PC-3 (cell line): ENCODE results near the gene ZMYM2. TPM values are rescaled to one million over a fixed set of nuclear protein-coding genes. Genes with fewer than 3 reads are reported as not detected.
A peak's percentile ranks its signal among the peaks of the same experiment; 100 is the strongest.

Experiments
- ATAC-seq: fragments of 200-7000 bp; cut with Tn5 transposase; 2 replicates; pipeline ENCODE4 v1.9.1; 2020; ENCODE audit warnings: mild to moderate bottlenecking, moderate library complexity
- BruUV-seq: library from RNA; stranded (reverse); fragments of 400-500 nt; replicated peaks from 2 replicates; lab custom pipeline; 2021; lab: Mats Ljungman, UMichigan
- CTCF ChIA-PET: fragments of 300-600 bp; sonication (Branson Sonifier 250); formaldehyde crosslinking; loops from one replicate; lab custom pipeline; 2022; ENCODE audit warnings: antibody characterized with exemption; lab: Charles Lee
- POLR2A ChIA-PET: fragments of 300-600 bp; sonication (Branson Sonifier 250); formaldehyde crosslinking; loops from one replicate; lab custom pipeline; 2022; ENCODE audit warnings: antibody characterized with exemption; ENCODE audit not compliant: unreplicated experiment; lab: Charles Lee
- DNase-seq: peaks from one replicate; pipeline ENCODE4 v3.0.0-alpha.2; 2015
- H2AFZ ChIP-seq: fragments of 300-600 bp; sonication (generic); 2 replicates; pipeline ENCODE4 v1.6.0; 2016; ENCODE audit warnings: antibody characterized with exemption, low read length
- H3F3A ChIP-seq: fragments of 300-600 bp; sonication (generic); one replicate; pipeline ENCODE4 v1.6.0; 2017; ENCODE audit warnings: antibody characterized with exemption, low read length, control low read depth, mild to moderate bottlenecking; ENCODE audit not compliant: unreplicated experiment
- H3K27ac ChIP-seq: fragments of 300-600 bp; sonication (generic); 2 replicates; pipeline ENCODE4 v1.5.1; 2016; ENCODE audit warnings: mild to moderate bottlenecking, low read length
- H3K27me3 ChIP-seq: fragments of 300-600 bp; sonication (generic); 2 replicates; pipeline ENCODE4 v1.6.1; 2016; ENCODE audit warnings: low read length, mixed read lengths
- H3K36me3 ChIP-seq: fragments of 300-600 bp; sonication (generic); 2 replicates; pipeline ENCODE4 v1.6.1; 2016; ENCODE audit warnings: low read depth, mixed run types, low read length, mixed read lengths
- H3K4me1 ChIP-seq: fragments of 300-600 bp; sonication (generic); 2 replicates; pipeline ENCODE4 v1.5.1; 2016; ENCODE audit warnings: low read length; ENCODE audit not compliant: insufficient read depth
- H3K4me2 ChIP-seq: fragments of 300-600 bp; sonication (generic); 2 replicates; pipeline ENCODE4 v1.6.0; 2016; ENCODE audit warnings: low read length
- H3K4me3 ChIP-seq: fragments of 300-600 bp; sonication (generic); 2 replicates; pipeline ENCODE4 v1.5.1; 2016; ENCODE audit warnings: mild to moderate bottlenecking, low read length, mixed read lengths
- H3K79me2 ChIP-seq: fragments of 300-600 bp; sonication (generic); 2 replicates; pipeline ENCODE4 v1.6.1; 2017; ENCODE audit warnings: low read length, mixed read lengths
- H3K9ac ChIP-seq: fragments of 300-600 bp; sonication (generic); 2 replicates; pipeline ENCODE4 v1.6.0; 2016; ENCODE audit warnings: mild to moderate bottlenecking, low read length
- H3K9me2 ChIP-seq: fragments of 300-600 bp; sonication (generic); replicated peaks from 2 replicates; pipeline ENCODE4 v1.6.1; 2016; ENCODE audit warnings: mixed run types, low read length, mixed read lengths
- H3K9me3 ChIP-seq: fragments of 300-600 bp; sonication (generic); 2 replicates; pipeline ENCODE4 v1.6.1; 2016; ENCODE audit warnings: low read length, mixed read lengths
- H4K20me1 ChIP-seq: fragments of 300-600 bp; sonication (generic); 2 replicates; pipeline ENCODE4 v1.6.1; 2016; ENCODE audit warnings: low read length, mixed read lengths
- EZH2 ChIP-seq: fragments of 300-600 bp; sonication (generic); IDR thresholded peaks from one replicate; pipeline ENCODE4 v1.6.1; 2017; ENCODE audit warnings: antibody characterized with exemption, mild to moderate bottlenecking, low read length; ENCODE audit not compliant: unreplicated experiment
- EZH2phosphoT487 ChIP-seq: fragments of 300-600 bp; sonication (generic); IDR thresholded peaks from 2 replicates; pipeline ENCODE4 v1.6.1; 2018; ENCODE audit warnings: mild to moderate bottlenecking, antibody characterized with exemption, low read length, borderline replicate concordance
- intact Hi-C: fragments of 100-400 bp; cut with micrococcal nuclease; formaldehyde crosslinking; loops from 2 replicates; pipeline ENCODE4 v1.9.0; 2023
- total RNA-seq: library from RNA; depleted of rRNA; stranded (reverse); fragments of >200 nt; gene quantifications from 2 replicates; pipeline ENCODE4 v1.2.3, GENCODE V29; 2014
- TF ChIP-seq, protein P1 (sequence below): fragments of 300-600 bp; sonication (generic); conservative IDR thresholded peaks from 2 replicates; pipeline ENCODE4 v1.5.1; 2017; ENCODE audit warnings: antibody characterized with exemption, low read depth, mild to moderate bottlenecking, low read length

ZMYM2 gene
- total RNA-seq, 1 experiment from 2014 or later, result 34.7 TPM

DNA sequence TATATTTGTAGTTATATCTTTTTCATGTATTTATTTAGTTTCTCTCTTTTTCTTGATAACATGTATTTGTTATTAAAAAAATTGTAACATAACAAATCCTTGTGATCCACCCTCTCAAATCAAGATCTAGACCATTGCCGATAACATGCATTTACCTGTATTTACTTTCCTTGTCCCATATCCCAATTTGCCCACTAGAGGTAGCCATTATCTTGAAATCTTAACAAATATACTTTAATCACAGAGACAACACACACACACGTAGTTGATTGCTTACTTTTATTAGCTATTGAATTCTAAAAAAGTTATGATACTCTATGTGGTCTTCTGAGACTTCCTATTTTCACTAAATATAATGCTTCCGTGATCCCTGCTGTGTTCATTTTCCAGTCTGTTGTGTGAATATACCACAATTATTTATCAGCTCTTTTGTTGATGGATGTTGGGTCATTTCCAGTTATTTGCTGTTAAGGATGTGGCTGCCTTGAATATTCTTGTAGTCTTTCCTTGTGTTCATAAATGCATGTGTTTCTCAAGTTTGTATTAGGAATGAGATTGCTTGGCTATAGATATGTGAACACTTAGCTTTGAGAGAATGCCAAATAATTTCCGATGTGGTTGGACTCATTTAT is 31.3 kb upstream of the ZMYM2 start:
- BruUV-seq, result no TSS peak
- Histone ChIP-seq H3K9me2 (no peaks in the 10 kb centered on the region), H3K4me1 (no peaks in the 10 kb centered on the region), H3K4me3 (peak overlapping the region; percentile 15; the same call in 1 of the 2 replicates), H3K9ac (no peak overlapping the region), H4K20me1 (no peaks in the 10 kb centered on the region), H3K4me2 (peak overlapping the region; percentile 67), H3K9me3 (no peaks in the 10 kb centered on the region), H3K27me3 (no peaks in the 10 kb centered on the region), H3F3A (no peaks in the 10 kb centered on the region), H3K27ac (no peak overlapping the region), H2AFZ (peak overlapping the region; percentile 65), H3K79me2 (no peaks in the 10 kb centered on the region), H3K36me3 (no peaks in the 10 kb centered on the region)
- intact Hi-C loops, result loop anchor here (1.0 kb wide), 1 partner anchor 33 kb away; no protein-coding TSS in a partner anchor
- POLR2A ChIA-PET, result no interaction called here
- DNase-seq (peak; percentile 71), ATAC-seq (peak; percentile 87)
- CTCF ChIA-PET, result interaction anchor here (0.5 to 1.5 kb wide), 3 partner anchors 24 to 43 kb away, joined by 3 to 13 read pairs (median 3); no protein-coding TSS in a partner anchor
- TF ChIP-seq, protein P1, sequence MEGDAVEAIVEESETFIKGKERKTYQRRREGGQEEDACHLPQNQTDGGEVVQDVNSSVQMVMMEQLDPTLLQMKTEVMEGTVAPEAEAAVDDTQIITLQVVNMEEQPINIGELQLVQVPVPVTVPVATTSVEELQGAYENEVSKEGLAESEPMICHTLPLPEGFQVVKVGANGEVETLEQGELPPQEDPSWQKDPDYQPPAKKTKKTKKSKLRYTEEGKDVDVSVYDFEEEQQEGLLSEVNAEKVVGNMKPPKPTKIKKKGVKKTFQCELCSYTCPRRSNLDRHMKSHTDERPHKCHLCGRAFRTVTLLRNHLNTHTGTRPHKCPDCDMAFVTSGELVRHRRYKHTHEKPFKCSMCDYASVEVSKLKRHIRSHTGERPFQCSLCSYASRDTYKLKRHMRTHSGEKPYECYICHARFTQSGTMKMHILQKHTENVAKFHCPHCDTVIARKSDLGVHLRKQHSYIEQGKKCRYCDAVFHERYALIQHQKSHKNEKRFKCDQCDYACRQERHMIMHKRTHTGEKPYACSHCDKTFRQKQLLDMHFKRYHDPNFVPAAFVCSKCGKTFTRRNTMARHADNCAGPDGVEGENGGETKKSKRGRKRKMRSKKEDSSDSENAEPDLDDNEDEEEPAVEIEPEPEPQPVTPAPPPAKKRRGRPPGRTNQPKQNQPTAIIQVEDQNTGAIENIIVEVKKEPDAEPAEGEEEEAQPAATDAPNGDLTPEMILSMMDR, result peak; percentile 91
- TF ChIP-seq EZH2, result no peak

DNA sequence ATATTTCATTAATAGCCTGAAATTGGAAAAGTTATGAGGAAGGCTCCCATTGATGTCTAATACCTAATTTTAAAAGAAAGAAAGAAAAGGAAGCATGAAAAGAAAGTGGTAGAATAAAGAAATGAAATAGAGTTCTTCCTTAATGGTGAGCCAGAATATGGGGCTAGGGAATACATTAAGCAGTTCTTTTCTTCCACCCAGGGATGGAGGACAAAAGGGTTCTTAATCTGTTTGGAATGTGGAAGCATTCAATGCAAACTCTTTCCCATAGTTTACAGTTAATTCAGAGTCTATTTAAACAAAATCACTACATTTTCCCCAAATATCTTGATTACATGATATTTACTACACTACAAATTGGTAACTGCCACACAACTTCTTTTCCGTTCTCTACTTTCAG is 18.4 kb upstream of the ZMYM2 start:
- DNase-seq, result no peak
- ChIA-PET CTCF (no interaction called here), POLR2A (no interaction called here)
- TF ChIP-seq, protein P1, result no peak
- TF ChIP-seq EZH2 (no peak), EZH2phosphoT487 (no peak)
- Histone ChIP-seq H2AFZ (no peak overlapping the region), H3K4me1 (no peaks in the 10 kb centered on the region), H3F3A (no peaks in the 10 kb centered on the region), H4K20me1 (no peaks in the 10 kb centered on the region), H3K9ac (no peak overlapping the region), H3K79me2 (no peaks in the 10 kb centered on the region), H3K4me2 (no peak overlapping the region), H3K9me2 (no peaks in the 10 kb centered on the region), H3K36me3 (no peaks in the 10 kb centered on the region), H3K9me3 (no peaks in the 10 kb centered on the region), H3K4me3 (no peak overlapping the region), H3K27me3 (no peaks in the 10 kb centered on the region), H3K27ac (no peak overlapping the region)
- intact Hi-C loops, result no loop called here
- ATAC-seq, result no peak
- no TSS peak for BruUV-seq

DNA sequence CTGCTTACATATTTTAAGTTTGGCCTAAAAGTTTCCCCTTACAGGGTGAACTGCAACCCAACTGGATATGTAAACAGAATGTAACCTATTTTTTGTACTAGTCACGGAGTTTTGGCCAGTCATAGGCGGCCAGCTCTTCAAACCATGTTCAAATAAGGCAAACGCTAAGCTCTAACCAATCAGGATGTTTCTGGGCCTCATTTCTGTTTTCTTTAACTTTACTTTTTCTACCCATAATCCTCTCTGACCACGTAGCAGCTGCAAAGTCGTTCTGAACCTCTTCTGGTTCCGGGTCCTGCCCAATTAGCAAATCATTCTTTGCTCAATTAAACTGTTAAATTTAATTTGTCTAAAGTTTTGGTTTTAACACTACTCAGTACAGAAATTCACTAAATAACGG is 8.2 kb upstream of the ZMYM2 start:
- Histone ChIP-seq H3K36me3 (no peaks in the 10 kb centered on the region), H3K4me1 (peaks cover 6% of the 10 kb centered on the region; the same call in 1 of the 2 replicates), H3K4me3 (no peak overlapping the region), H3K79me2 (no peaks in the 10 kb centered on the region), H3K9me3 (no peaks in the 10 kb centered on the region), H3K9me2 (no peaks in the 10 kb centered on the region), H4K20me1 (no peaks in the 10 kb centered on the region), H3K9ac (no peak overlapping the region), H3K4me2 (no peak overlapping the region), H3K27ac (no peak overlapping the region), H3K27me3 (no peaks in the 10 kb centered on the region), H3F3A (no peaks in the 10 kb centered on the region), H2AFZ (peak overlapping the region; percentile 58; the same call in 1 of the 2 replicates)
- no peak for ATAC-seq
- DNase-seq, result no peak
- ChIA-PET CTCF (interaction anchor here (0.6 kb wide), 1 partner anchor 59 kb away, joined by 6 read pairs; no protein-coding TSS in a partner anchor), POLR2A (no interaction called here)
- no TSS peak for BruUV-seq
- intact Hi-C loops, result no loop called here
- TF ChIP-seq EZH2phosphoT487, result no peak
- TF ChIP-seq, protein P1, result no peak
- no peak for TF ChIP-seq EZH2
